Glomerular visceral epithelial cell (primary cell): ENCODE data around the gene BOLA2B.

Experiments
- DNase-seq: peaks from one replicate; pipeline ENCODE4 v3.0.0-alpha.2; 2016; ENCODE audit errors: extremely low spot score

Gene BOLA2B

GRCh38 chr16:30143347-30143702 is 50.1 kb downstream of the BOLA2B start:
- no peak for DNase-seq
